Measurements from ENCODE around the gene CARMIL1.

Gene CARMIL1

GRCh38 chr6:25488156-25488555 lies 209.0 kb downstream of the CARMIL1 start:
- no peak overlapping the region for H3K27ac ChIP-seq (ENCODE audit: low read depth, low read length)
- no peaks in the 10 kb centered on the region for H3K27me3 ChIP-seq (ENCODE audit: control insufficient read depth, insufficient read depth, low read length)
- H3K36me3 ChIP-seq (ENCODE audit: control insufficient read depth, insufficient read depth, low read length) = peaks cover 2% of the 10 kb centered on the region
- H3K4me1 ChIP-seq (ENCODE audit: control insufficient read depth, insufficient read depth, low read length) = peaks cover 2% of the 10 kb centered on the region
- no peak overlapping the region for H3K4me3 ChIP-seq (ENCODE audit: low read length)
- H3K9ac ChIP-seq (ENCODE audit: low read length) = no peak overlapping the region

GRCh38 chr6:25489399-25489798 lies 210.2 kb downstream of the CARMIL1 start:
- Histone ChIP-seq H3K4me1 (ENCODE audit: control insufficient read depth, insufficient read depth, low read length) (peaks cover 2% of the 10 kb centered on the region), H3K27ac (ENCODE audit: low read depth, low read length) (no peak overlapping the region), H3K4me3 (ENCODE audit: low read length) (no peak overlapping the region), H3K36me3 (ENCODE audit: control insufficient read depth, insufficient read depth, low read length) (peaks cover 2% of the 10 kb centered on the region), H3K9ac (ENCODE audit: low read length) (no peak overlapping the region), H3K27me3 (ENCODE audit: control insufficient read depth, insufficient read depth, low read length) (no peaks in the 10 kb centered on the region)

- Histone ChIP-seq H3K36me3 (ENCODE audit: control insufficient read depth, insufficient read depth, low read length) (peaks cover 2% of the 10 kb centered on the region), H3K27me3 (ENCODE audit: control insufficient read depth, insufficient read depth, low read length) (no peaks in the 10 kb centered on the region), H3K27ac (ENCODE audit: low read depth, low read length) (no peak overlapping the region), H3K9ac (ENCODE audit: low read length) (no peak overlapping the region), H3K4me1 (ENCODE audit: control insufficient read depth, insufficient read depth, low read length) (peaks cover 2% of the 10 kb centered on the region), H3K4me3 (ENCODE audit: low read length) (no peak overlapping the region)
Observed at GRCh38 chr6:25490018-25490801, 211.0 kb downstream of the CARMIL1 start.

GRCh38 chr6:25492951-25493350 lies 213.8 kb downstream of the CARMIL1 start:
- H3K9ac ChIP-seq (ENCODE audit: low read length) = no peak overlapping the region
- H3K27ac ChIP-seq (ENCODE audit: low read depth, low read length) = no peak overlapping the region
- H3K4me3 ChIP-seq (ENCODE audit: low read length) = no peak overlapping the region

GRCh38 chr6:25494469-25494868 lies 215.3 kb downstream of the CARMIL1 start:
- peaks cover 2% of the 10 kb centered on the region for H3K4me1 ChIP-seq (ENCODE audit: control insufficient read depth, insufficient read depth, low read length)
- no peak overlapping the region for H3K4me3 ChIP-seq (ENCODE audit: low read length)
- no peaks in the 10 kb centered on the region for H3K27me3 ChIP-seq (ENCODE audit: control insufficient read depth, insufficient read depth, low read length)
- H3K36me3 ChIP-seq (ENCODE audit: control insufficient read depth, insufficient read depth, low read length) = no peaks in the 10 kb centered on the region
- no peak overlapping the region for H3K27ac ChIP-seq (ENCODE audit: low read depth, low read length)
- H3K9ac ChIP-seq (ENCODE audit: low read length) = no peak overlapping the region

More at GRCh38 chr6:25492951-25493350, 213.8 kb downstream of the CARMIL1 start:
- peaks cover 1% of the 10 kb centered on the region for H3K36me3 ChIP-seq (ENCODE audit: control insufficient read depth, insufficient read depth, low read length)
- peaks cover 2% of the 10 kb centered on the region for H3K4me1 ChIP-seq (ENCODE audit: control insufficient read depth, insufficient read depth, low read length)
- H3K27me3 ChIP-seq (ENCODE audit: control insufficient read depth, insufficient read depth, low read length) = no peaks in the 10 kb centered on the region

GRCh38 chr6:25497383-25498040 lies 218.3 kb downstream of the CARMIL1 start:
- no peaks in the 10 kb centered on the region for H3K36me3 ChIP-seq (ENCODE audit: control insufficient read depth, insufficient read depth, low read length)
- no peak overlapping the region for H3K9ac ChIP-seq (ENCODE audit: low read length)
- H3K4me1 ChIP-seq (ENCODE audit: control insufficient read depth, insufficient read depth, low read length) = no peaks in the 10 kb centered on the region
- no peak overlapping the region for H3K27ac ChIP-seq (ENCODE audit: low read depth, low read length)
- no peak overlapping the region for H3K4me3 ChIP-seq (ENCODE audit: low read length)
- no peaks in the 10 kb centered on the region for H3K27me3 ChIP-seq (ENCODE audit: control insufficient read depth, insufficient read depth, low read length)

- H3K36me3 ChIP-seq (ENCODE audit: control insufficient read depth, insufficient read depth, low read length) = no peaks in the 10 kb centered on the region
- H3K9ac ChIP-seq (ENCODE audit: low read length) = no peak overlapping the region
- H3K4me3 ChIP-seq (ENCODE audit: low read length) = no peak overlapping the region
- no peaks in the 10 kb centered on the region for H3K4me1 ChIP-seq (ENCODE audit: control insufficient read depth, insufficient read depth, low read length)
- H3K27me3 ChIP-seq (ENCODE audit: control insufficient read depth, insufficient read depth, low read length) = no peaks in the 10 kb centered on the region
- H3K27ac ChIP-seq (ENCODE audit: low read depth, low read length) = no peak overlapping the region
Observed at GRCh38 chr6:25498505-25498904, 219.3 kb downstream of the CARMIL1 start.

- Histone ChIP-seq H3K9ac (ENCODE audit: low read length) (no peak overlapping the region), H3K4me3 (ENCODE audit: low read length) (no peak overlapping the region), H3K4me1 (ENCODE audit: control insufficient read depth, insufficient read depth, low read length) (no peaks in the 10 kb centered on the region), H3K27ac (ENCODE audit: low read depth, low read length) (no peak overlapping the region), H3K36me3 (ENCODE audit: control insufficient read depth, insufficient read depth, low read length) (no peaks in the 10 kb centered on the region), H3K27me3 (ENCODE audit: control insufficient read depth, insufficient read depth, low read length) (no peaks in the 10 kb centered on the region)
Observed at GRCh38 chr6:25499615-25500235, 220.6 kb downstream of the CARMIL1 start.

- no peaks in the 10 kb centered on the region for H3K27me3 ChIP-seq (ENCODE audit: control insufficient read depth, insufficient read depth, low read length)
- H3K4me3 ChIP-seq (ENCODE audit: low read length) = no peak overlapping the region
- H3K9ac ChIP-seq (ENCODE audit: low read length) = no peak overlapping the region
- no peaks in the 10 kb centered on the region for H3K4me1 ChIP-seq (ENCODE audit: control insufficient read depth, insufficient read depth, low read length)
- no peak overlapping the region for H3K27ac ChIP-seq (ENCODE audit: low read depth, low read length)
- H3K36me3 ChIP-seq (ENCODE audit: control insufficient read depth, insufficient read depth, low read length) = no peaks in the 10 kb centered on the region
Observed at GRCh38 chr6:25503686-25504085, 224.5 kb downstream of the CARMIL1 start.

- Histone ChIP-seq H3K4me3 (ENCODE audit: low read length) (no peak overlapping the region), H3K9ac (ENCODE audit: low read length) (no peak overlapping the region), H3K36me3 (ENCODE audit: control insufficient read depth, insufficient read depth, low read length) (no peaks in the 10 kb centered on the region), H3K4me1 (ENCODE audit: control insufficient read depth, insufficient read depth, low read length) (no peaks in the 10 kb centered on the region), H3K27me3 (ENCODE audit: control insufficient read depth, insufficient read depth, low read length) (no peaks in the 10 kb centered on the region), H3K27ac (ENCODE audit: low read depth, low read length) (no peak overlapping the region)
Observed at GRCh38 chr6:25504661-25505060, 225.5 kb downstream of the CARMIL1 start.

GRCh38 chr6:25506020-25506419 lies 226.8 kb downstream of the CARMIL1 start:
- no peak overlapping the region for H3K27ac ChIP-seq (ENCODE audit: low read depth, low read length)
- H3K4me1 ChIP-seq (ENCODE audit: control insufficient read depth, insufficient read depth, low read length) = no peaks in the 10 kb centered on the region
- no peak overlapping the region for H3K4me3 ChIP-seq (ENCODE audit: low read length)
- no peak overlapping the region for H3K9ac ChIP-seq (ENCODE audit: low read length)
- no peaks in the 10 kb centered on the region for H3K27me3 ChIP-seq (ENCODE audit: control insufficient read depth, insufficient read depth, low read length)
- no peaks in the 10 kb centered on the region for H3K36me3 ChIP-seq (ENCODE audit: control insufficient read depth, insufficient read depth, low read length)

GRCh38 chr6:25508051-25508450 lies 228.9 kb downstream of the CARMIL1 start:
- no peak overlapping the region for H3K4me3 ChIP-seq (ENCODE audit: low read length)
- no peak overlapping the region for H3K9ac ChIP-seq (ENCODE audit: low read length)
- no peaks in the 10 kb centered on the region for H3K4me1 ChIP-seq (ENCODE audit: control insufficient read depth, insufficient read depth, low read length)
- no peaks in the 10 kb centered on the region for H3K36me3 ChIP-seq (ENCODE audit: control insufficient read depth, insufficient read depth, low read length)
- no peak overlapping the region for H3K27ac ChIP-seq (ENCODE audit: low read depth, low read length)
- no peaks in the 10 kb centered on the region for H3K27me3 ChIP-seq (ENCODE audit: control insufficient read depth, insufficient read depth, low read length)
